RWPE1 (cell line): ENCODE data around the gene GK2.

Source experiments
- CTCF ChIA-PET: fragments of 350-600 bp; sonication (Branson Sonifier 250); formaldehyde crosslinking; extraction: SDS; loops from one replicate; lab custom pipeline; 2021; lab: Yijun Ruan, JAX
- POLR2A ChIA-PET: fragments of 400-600 bp; formaldehyde crosslinking; extraction: SDS; loops from one replicate; lab custom pipeline; 2020; ENCODE audit warnings: antibody characterized with exemption; ENCODE audit not compliant: low non-redundant PET; lab: Yijun Ruan, JAX
- DNase-seq: peaks from one replicate; pipeline ENCODE4 v3.0.0; 2012; ENCODE audit warnings: low spot score
- H3K27ac ChIP-seq: fragments of 450-650 bp; 2 replicates; pipeline ENCODE4 v1.5.1; 2017
- TF ChIP-seq, protein P1 (sequence below): fragments of 450-650 bp; conservative IDR thresholded peaks from 2 replicates; pipeline ENCODE4 v1.5.1; 2017; ENCODE audit warnings: low read depth, mild to moderate bottlenecking

Gene GK2

GRCh38 chr4:79397951-79398350 lies 10.1 kb downstream of the GK2 start:
- DNase-seq: no peak
- ChIA-PET CTCF (no interaction called here), POLR2A (no interaction called here)
- no peak overlapping the region for H3K27ac ChIP-seq
- TF ChIP-seq, protein P1, sequence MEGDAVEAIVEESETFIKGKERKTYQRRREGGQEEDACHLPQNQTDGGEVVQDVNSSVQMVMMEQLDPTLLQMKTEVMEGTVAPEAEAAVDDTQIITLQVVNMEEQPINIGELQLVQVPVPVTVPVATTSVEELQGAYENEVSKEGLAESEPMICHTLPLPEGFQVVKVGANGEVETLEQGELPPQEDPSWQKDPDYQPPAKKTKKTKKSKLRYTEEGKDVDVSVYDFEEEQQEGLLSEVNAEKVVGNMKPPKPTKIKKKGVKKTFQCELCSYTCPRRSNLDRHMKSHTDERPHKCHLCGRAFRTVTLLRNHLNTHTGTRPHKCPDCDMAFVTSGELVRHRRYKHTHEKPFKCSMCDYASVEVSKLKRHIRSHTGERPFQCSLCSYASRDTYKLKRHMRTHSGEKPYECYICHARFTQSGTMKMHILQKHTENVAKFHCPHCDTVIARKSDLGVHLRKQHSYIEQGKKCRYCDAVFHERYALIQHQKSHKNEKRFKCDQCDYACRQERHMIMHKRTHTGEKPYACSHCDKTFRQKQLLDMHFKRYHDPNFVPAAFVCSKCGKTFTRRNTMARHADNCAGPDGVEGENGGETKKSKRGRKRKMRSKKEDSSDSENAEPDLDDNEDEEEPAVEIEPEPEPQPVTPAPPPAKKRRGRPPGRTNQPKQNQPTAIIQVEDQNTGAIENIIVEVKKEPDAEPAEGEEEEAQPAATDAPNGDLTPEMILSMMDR: no peak

- TF ChIP-seq, protein P1: no peak
- POLR2A ChIA-PET: no interaction called here
Measured at GRCh38 chr4:79396794-79397193, 11.2 kb downstream of the GK2 start.

GRCh38 chr4:79395841-79396240 lies 12.2 kb downstream of the GK2 start:
- TF ChIP-seq, protein P1: no peak
- no peak overlapping the region for H3K27ac ChIP-seq
- ChIA-PET CTCF (no interaction called here), POLR2A (no interaction called here)
- DNase-seq: no peak

More at GRCh38 chr4:79396794-79397193, 11.2 kb downstream of the GK2 start:
- DNase-seq: no peak
- H3K27ac ChIP-seq: no peak overlapping the region
- CTCF ChIA-PET: no interaction called here

DNA sequence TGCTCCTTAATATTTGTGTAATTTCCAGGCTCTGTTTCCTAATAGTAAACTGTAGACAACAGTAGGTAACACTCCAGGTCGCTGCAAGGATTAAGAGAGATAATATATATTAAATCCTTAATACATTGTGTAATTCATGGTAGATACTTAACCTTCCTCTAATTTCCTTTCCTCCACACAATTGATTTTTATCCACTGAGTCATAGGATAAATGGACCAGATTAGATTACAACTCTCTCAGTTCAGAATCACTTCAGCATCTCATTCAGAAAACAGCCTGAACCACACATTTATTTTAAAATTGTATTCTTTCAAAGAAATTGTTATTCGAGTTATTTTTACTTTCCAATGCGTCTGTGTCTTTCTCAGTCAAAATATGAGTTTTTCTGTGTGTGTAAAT lies 17.1 kb downstream of the GK2 start:
- no peak for DNase-seq
- H3K27ac ChIP-seq: no peak overlapping the region
- ChIA-PET POLR2A (no interaction called here), CTCF (no interaction called here)
- TF ChIP-seq, protein P1: no peak

- no peak overlapping the region for H3K27ac ChIP-seq
- CTCF ChIA-PET: no interaction called here
- TF ChIP-seq, protein P1: no peak
- DNase-seq: no peak
- POLR2A ChIA-PET: no interaction called here
Measured at GRCh38 chr4:79385641-79386040, 22.4 kb downstream of the GK2 start.

- DNase-seq: no peak
- H3K27ac ChIP-seq: no peak overlapping the region
- ChIA-PET POLR2A (no interaction called here), CTCF (no interaction called here)
- TF ChIP-seq, protein P1: no peak
Measured at GRCh38 chr4:79381161-79381560, 26.9 kb downstream of the GK2 start.
